ENCODE measurements around the gene CCDC201. TPM values are rescaled to one million over a fixed set of nuclear protein-coding genes. Genes with fewer than 3 reads are reported as not detected.
A peak's percentile ranks its signal among the peaks of the same experiment; 100 is the strongest.

The CCDC201 gene
- polyA plus RNA-seq, 1 experiment: not detected

GRCh38 chr7:45919993-45920459 lies 47.1 kb upstream of the CCDC201 start:
- ChIA-PET CTCF (interaction anchor here (0.7 to 9.5 kb wide), 2 partner anchors 151 to 430 kb away, joined by 3 to 167 read pairs; no protein-coding TSS in a partner anchor), POLR2A (interaction anchor here (1.2 to 1.3 kb wide), 2 partner anchors 27 to 232 kb away, joined by 3 to 6 read pairs; no protein-coding TSS in a partner anchor)
- Histone ChIP-seq H3K4me3 (ENCODE audit: low read depth, low read length) (peak overlapping the region; percentile 67), H3K27ac (ENCODE audit: low read depth, low read length) (no peak overlapping the region), H3K9me3 (ENCODE audit: control insufficient read depth, insufficient read depth, low read length) (no peaks in the 10 kb centered on the region), H3K27me3 (ENCODE audit: control insufficient read depth, insufficient read depth, low read length) (no peaks in the 10 kb centered on the region)
- no peak for DNase-seq (ENCODE audit: low read depth, low spot score)
- TF ChIP-seq, protein P1, sequence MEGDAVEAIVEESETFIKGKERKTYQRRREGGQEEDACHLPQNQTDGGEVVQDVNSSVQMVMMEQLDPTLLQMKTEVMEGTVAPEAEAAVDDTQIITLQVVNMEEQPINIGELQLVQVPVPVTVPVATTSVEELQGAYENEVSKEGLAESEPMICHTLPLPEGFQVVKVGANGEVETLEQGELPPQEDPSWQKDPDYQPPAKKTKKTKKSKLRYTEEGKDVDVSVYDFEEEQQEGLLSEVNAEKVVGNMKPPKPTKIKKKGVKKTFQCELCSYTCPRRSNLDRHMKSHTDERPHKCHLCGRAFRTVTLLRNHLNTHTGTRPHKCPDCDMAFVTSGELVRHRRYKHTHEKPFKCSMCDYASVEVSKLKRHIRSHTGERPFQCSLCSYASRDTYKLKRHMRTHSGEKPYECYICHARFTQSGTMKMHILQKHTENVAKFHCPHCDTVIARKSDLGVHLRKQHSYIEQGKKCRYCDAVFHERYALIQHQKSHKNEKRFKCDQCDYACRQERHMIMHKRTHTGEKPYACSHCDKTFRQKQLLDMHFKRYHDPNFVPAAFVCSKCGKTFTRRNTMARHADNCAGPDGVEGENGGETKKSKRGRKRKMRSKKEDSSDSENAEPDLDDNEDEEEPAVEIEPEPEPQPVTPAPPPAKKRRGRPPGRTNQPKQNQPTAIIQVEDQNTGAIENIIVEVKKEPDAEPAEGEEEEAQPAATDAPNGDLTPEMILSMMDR (IDR thresholded peaks at IDR 0.05; ENCODE audit: low read depth, low read length): no peak

DNA sequence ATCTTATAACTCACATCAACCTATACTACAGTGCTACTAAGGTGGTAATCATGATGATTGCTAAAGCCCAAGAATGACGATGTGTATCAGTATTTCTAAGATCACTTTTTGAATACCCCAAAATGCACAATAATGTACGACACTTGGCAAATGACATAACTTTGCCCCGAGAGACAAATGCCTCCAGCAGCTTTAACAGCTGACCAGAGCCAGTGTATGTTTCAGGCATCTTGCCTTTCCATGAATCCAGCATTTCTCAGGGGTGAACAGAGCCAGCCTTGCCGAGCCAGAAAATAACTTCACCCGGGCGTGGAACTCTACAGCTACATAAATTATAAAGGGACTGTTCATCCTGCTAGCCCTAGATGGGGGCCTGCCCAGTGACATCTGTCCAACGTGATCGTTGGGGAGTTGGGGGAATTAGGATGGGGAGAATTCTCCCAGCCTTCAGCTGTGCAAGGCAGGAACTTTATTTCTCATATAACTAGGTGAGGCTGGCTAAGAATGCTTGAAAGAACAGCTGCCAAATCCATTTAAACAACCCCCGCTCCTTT lies 46.4 kb upstream of the CCDC201 start:
- ChIA-PET CTCF (interaction anchor here (1.3 to 9.5 kb wide), 5 partner anchors 10 to 1261 kb away, joined by 4 to 167 read pairs (median 18); no protein-coding TSS in a partner anchor), POLR2A (no interaction called here)
- TF ChIP-seq, protein P1 (IDR thresholded peaks at IDR 0.05; ENCODE audit: low read depth, low read length): no peak
- DNase-seq (ENCODE audit: low read depth, low spot score): no peak
- Histone ChIP-seq H3K4me3 (ENCODE audit: low read depth, low read length) (peak overlapping the region; percentile 67), H3K9me3 (ENCODE audit: control insufficient read depth, insufficient read depth, low read length) (no peaks in the 10 kb centered on the region), H3K27ac (ENCODE audit: low read depth, low read length) (no peak overlapping the region), H3K27me3 (ENCODE audit: control insufficient read depth, insufficient read depth, low read length) (no peaks in the 10 kb centered on the region)

DNA sequence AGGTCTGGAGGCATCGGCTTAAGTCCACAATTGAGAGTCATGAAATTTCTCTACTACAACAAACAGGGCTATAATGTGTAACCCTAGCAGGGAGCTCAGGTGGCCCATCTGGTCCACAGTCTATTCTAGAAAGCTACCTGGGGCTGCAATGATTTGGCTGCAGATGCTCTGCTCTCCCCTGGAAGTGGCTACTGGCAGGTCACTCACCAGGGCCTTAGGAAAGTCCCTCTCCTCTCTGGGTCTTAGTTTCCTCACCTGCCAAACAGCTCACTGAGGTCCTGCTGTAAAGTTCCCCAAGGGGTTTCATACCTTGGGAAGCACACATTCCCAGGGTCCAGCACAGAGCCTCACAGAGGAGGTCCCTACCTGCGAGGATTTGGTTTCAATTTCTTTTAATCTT lies 45.7 kb upstream of the CCDC201 start:
- Histone ChIP-seq H3K27ac (ENCODE audit: low read depth, low read length) (no peak overlapping the region), H3K27me3 (ENCODE audit: control insufficient read depth, insufficient read depth, low read length) (no peaks in the 10 kb centered on the region), H3K4me3 (ENCODE audit: low read depth, low read length) (peak overlapping the region; percentile 10; the same call in 1 of the 2 replicates), H3K9me3 (ENCODE audit: control insufficient read depth, insufficient read depth, low read length) (no peaks in the 10 kb centered on the region)
- ChIA-PET CTCF (interaction anchor here (0.9 to 9.5 kb wide), 10 partner anchors 10 to 1336 kb away, joined by 3 to 167 read pairs (median 8); no protein-coding TSS in a partner anchor), POLR2A (no interaction called here)
- TF ChIP-seq, protein P1 (IDR thresholded peaks at IDR 0.05; ENCODE audit: low read depth, low read length): no peak
- DNase-seq (ENCODE audit: low read depth, low spot score): no peak

- Histone ChIP-seq H3K4me3 (ENCODE audit: low read depth, low read length) (peak overlapping the region; percentile 27; the same call in 1 of the 2 replicates), H3K27ac (ENCODE audit: low read depth, low read length) (no peak overlapping the region), H3K27me3 (ENCODE audit: control insufficient read depth, insufficient read depth, low read length) (no peaks in the 10 kb centered on the region), H3K9me3 (ENCODE audit: control insufficient read depth, insufficient read depth, low read length) (no peaks in the 10 kb centered on the region)
- TF ChIP-seq, protein P1 (IDR thresholded peaks at IDR 0.05; ENCODE audit: low read depth, low read length): peak; percentile 96
- ChIA-PET CTCF (interaction anchor here (0.5 to 9.5 kb wide), 26 partner anchors 9 to 1337 kb away, joined by 3 to 167 read pairs (median 4); no protein-coding TSS in a partner anchor), POLR2A (interaction anchor here (0.7 kb wide), 1 partner anchor 710 kb away, joined by 5 read pairs; no protein-coding TSS in a partner anchor)
- no peak for DNase-seq (ENCODE audit: low read depth, low spot score)
Observed at GRCh38 chr7:45917658-45918057, 44.8 kb upstream of the CCDC201 start.

- Histone ChIP-seq H3K4me3 (ENCODE audit: low read depth, low read length) (no peak overlapping the region), H3K27ac (ENCODE audit: low read depth, low read length) (no peak overlapping the region), H3K9me3 (ENCODE audit: control insufficient read depth, insufficient read depth, low read length) (no peaks in the 10 kb centered on the region), H3K27me3 (ENCODE audit: control insufficient read depth, insufficient read depth, low read length) (no peaks in the 10 kb centered on the region)
- ChIA-PET POLR2A (no interaction called here), CTCF (interaction anchor here (0.5 to 9.5 kb wide), 12 partner anchors 9 to 1263 kb away, joined by 3 to 167 read pairs (median 6); no protein-coding TSS in a partner anchor)
- DNase-seq (ENCODE audit: low read depth, low spot score): no peak
- TF ChIP-seq, protein P1 (IDR thresholded peaks at IDR 0.05; ENCODE audit: low read depth, low read length): no peak
Observed at GRCh38 chr7:45917064-45917463, 44.2 kb upstream of the CCDC201 start.

Measured in AG04450 (cell line).